NOMO-1 treated with dmso at 0.1 percent for 144 hours (cell line): ENCODE measurements around the gene MICAL2.

Experiments used
- DNase-seq: peaks from one replicate; lab custom pipeline; 2025; ENCODE audit not compliant: unreplicated experiment; lab: John Stamatoyannopoulos, UW

MICAL2 gene

DNA sequence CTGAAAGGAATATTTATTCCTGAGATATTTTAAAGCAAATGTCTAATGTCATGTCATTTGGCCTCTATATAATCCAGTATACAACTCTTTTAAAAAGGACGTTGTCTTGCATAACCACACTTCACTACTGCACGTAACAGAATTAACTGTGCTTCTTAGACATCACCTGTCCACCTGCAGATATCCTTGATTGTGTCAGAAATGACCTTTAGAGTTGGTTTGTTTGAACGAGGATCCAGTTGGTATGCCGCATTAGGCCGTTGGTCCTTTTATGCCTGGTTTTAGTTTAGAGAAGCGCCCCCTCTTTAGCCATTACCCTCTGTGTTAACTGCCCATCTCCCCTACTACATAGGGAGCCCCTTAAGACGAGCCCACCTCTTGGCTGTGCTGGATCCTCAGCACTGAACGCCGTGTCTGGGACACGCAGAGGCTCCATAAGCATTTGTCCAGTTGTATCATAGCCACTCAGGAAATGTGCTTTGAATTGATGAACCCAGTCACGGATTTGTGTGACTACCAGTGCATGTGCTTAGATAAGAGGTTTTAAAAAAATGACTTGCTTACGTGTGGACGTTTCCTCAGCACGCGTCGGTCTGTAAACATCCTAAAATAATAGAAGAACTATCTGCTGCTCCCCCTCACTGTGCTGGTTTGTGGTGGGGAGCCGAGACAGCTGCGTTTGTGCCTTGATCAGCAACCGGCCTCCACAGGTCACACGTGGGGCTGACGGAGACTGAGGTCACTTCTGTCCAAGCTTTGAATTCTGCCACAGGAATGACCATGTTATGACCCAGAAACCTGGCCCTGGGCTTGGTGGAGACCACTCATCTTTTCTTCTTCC is 4.0 kb downstream of the MICAL2 start:
- DNase-seq: no peak

DNA sequence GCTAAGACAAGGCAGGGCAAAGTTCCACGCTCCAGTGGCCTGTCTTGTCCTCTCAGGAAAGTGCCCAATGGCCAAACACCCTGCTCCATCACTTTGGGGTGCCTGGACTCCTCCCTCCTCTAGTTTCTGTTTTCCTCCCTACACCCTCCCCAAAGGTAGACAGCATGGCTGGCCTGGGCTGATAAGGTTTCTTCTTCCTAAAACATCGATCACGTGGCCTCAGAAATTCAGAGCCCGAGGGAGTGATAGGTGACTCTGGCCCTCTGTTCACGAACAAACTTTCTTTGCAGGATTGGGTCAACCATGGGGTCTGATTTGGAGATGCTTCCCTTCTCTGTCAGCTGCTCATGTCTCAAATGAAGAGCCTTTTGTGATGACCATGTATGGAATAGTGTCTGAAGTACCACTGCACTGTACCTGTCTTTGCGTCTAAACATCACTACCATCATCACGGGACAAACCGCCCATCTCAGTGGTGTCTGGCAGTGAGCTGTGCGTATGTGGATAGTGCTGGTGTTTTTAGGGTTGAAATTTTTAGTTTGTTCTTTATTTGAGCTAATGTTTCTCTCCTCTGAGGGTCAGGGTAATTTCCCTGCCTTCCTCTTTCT is 6.1 kb downstream of the MICAL2 start:
- no peak for DNase-seq

DNA sequence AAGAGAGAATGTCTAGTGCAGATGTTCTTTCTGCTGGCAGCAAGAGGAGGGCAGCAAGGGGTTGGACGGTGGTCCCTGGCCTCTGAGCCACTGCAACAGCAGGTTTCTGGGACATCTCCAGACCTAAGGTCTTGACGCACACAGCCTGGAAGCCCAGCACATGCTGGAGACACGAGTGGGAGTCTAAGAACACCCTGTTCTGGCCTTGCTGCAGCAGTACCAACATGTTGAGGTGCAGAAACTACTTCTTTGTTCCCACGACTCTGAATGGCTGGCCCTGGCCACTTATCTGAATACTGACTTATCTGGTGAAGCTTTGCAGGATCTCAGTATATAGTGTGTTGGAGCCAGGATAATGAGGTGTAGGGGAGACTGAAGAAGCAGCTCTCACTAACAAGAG is 6.8 kb downstream of the MICAL2 start:
- no peak for DNase-seq

DNA sequence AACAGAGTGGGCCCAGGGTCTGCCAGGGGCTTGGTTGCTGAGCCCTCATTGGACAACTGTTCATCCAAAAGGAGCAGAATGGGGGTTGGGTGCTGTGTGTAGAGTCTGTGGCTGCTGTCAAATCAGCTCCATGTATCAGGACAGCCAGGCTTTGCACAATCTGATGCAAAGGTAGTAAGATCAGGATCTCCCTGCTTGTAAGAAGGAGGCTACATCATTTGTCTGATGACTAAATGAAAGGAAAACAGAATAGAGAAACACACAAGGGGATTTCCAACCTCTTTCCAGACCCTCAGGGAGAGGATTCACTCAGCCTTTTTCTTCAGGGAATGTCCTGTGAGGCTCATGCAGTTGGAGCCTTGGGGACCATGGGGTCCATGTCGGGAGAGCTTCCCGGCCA is 7.2 kb downstream of the MICAL2 start:
- DNase-seq: no peak

DNA sequence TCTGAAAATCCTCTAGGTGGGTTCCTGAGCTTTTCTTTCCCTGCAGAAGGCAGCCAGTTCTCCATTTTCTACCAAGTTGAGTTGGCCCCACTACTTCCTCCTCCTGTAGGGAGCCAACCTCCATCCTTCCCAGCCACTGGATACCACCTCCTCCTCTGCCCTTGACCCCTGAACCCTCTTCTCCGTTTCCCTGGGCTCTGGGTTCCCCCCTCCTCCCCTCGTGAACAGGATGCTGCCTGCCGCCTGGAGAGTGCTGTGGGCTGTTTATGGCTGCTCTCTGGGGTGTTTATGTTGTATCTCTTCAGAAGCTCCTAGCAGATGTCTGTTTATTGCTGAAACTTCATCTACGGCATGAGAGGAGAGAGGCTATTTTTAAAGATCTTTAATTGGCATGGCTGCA is 8.6 kb downstream of the MICAL2 start:
- DNase-seq: no peak

DNA sequence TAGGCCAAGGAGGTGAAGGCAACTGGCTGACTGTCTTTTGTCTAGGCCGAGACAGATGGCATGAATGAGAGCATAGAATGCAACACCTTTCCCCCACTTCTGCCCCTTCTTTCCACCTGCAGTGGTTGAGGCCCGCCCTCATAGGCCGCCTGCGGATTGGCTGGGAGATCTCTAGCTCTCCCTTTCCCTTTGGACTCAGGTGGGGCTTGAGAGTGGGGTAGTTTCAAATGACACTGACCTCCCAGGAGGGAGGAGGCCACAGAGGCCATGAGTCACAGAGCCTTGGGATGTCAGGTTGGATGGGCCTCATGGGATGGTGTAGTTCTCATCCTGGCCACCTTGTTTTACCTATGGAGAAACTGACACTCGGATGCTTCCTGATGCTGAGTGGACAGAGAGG is 9.1 kb downstream of the MICAL2 start:
- no peak for DNase-seq

DNA sequence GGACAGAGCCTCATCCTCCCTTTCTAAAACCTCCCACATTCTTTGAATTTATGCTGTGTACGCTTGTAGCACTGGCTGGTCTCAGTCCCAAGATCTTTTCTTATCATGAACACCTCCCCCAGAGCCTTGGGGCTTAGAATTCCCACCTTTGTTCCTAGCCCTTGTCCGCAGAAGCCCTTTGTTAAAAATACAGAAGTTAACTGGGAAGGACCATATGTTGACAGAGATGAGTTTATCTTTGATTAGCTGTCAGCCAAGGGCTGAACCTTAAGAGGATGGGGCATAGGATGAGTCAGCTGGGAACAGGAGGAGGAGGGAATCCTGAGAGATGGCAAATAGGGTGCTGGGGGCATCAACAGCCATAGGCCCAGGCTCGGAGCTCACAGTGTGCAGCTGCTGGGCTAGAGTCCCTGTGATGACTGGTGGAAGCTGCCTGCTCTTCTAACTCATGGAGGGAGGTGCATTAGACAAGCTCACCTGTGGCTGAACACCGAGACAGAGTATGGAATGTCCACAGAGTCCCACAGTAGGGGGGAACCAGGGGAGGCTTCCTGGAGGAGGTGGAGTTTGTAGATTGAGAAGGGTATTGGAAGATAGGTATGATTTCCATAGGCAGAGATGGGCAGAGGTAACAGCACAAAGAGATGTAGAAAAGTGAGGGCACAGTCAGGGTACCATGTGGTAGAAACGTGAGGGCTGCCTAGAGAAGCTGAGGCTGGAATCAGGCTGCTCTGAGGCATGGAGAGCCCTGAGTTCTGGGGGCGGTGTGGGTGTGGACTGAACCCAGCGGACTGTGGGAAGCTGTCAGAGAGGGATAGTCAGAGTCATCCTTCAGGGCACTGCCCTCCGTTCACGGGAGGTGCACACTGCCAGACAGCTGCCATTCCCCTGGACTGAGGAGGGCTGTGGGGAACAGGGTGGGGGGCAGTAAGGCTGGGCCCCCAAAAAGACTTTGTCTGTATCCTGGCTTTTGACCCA is 9.9 kb downstream of the MICAL2 start:
- DNase-seq: no peak

DNA sequence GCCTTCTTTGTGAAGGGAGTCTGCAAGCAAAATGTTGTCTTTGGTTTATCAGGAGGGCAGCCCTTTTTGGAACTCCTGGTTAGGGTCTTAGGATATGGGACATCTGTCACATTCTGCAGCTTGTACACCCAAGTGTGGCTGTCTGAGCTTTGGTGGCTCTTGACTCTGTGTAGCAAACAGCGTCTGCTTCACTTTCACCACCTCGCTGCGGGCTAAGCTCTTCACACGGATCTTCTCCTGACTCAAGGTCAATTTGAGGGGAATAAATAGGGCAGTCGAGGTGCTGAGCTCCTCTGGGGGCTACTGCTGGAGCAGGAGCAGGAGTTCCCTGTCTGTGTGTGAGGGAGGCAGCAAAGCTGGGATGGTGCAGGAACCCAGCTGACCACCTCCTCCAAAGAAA is 10.6 kb downstream of the MICAL2 start:
- no peak for DNase-seq

DNA sequence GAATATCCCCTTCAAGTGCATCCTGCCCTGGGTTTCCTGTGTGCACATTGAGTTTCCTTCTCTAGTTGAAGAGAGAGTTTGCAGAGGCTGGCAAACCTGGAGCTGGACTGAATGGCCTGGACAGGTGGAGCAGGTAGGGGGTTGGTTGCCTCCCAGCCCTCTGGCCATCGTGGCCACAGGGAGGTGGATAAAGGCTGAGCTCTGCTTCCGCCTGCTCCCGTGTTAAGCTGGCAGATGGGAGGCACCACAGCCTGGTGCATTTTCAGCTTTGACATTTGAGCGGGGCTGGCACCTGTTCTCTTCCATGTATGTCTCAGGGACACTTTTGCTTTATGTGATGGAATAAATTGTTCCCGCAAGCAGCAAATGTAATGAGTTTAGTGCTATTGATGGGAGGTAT is 11.1 kb downstream of the MICAL2 start:
- DNase-seq: no peak

DNA sequence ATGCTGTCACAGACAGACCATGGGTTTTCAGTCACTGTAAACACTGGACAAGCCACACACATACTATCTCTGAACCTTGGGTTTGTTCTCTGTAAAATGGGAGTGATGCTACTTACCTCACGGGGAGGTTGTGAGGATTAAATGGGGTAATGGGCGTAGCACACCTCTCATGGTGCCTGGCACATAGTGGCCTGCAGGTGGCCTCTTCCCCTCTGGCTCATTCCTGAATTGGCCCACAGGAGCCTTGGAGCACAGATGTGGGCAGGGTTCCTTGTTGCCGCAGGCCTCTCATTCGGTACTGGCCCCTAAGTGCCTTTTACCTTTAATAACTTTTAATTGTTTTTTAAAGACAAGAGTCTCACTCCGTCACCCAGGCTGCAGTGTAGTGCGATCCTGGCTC is 11.7 kb downstream of the MICAL2 start:
- DNase-seq: no peak

DNA sequence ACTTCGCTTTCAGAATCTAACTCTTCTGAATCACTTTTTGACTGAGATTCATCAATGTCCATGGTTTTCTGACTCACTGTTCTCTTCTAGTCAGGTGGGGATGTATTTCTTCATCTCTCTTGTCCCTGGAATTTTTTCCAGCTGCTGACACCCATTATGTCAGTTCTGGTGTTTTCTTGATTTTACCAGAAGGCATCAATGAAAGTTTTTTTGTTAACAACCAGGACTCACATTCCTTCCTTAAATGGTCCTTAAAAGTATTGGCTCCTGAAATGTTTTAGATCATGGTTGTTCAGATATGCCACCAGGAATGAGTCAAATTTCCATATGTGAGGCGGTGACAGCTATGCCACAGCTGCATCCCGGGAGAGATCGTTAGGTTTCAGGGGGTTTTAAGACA is 12.9 kb downstream of the MICAL2 start:
- DNase-seq: no peak

DNA sequence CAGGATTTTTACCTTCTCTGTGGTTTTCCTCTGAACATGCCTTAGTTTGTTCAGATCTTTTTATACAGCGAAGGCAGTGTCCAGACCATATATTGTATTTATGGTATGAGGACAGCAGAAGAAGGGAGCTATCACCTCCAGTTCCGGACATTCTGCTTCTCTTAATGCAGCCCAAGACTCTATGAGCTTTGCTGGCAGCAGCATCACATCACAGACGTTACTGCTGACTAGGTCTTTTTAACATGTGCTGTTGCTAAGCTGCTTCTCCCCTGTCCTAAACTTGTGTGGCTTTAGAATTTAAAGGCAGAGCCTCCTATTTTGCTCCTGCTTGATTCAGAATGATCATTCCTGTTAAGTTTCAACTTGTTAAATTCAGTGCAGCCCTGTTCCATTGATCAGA is 13.4 kb downstream of the MICAL2 start:
- DNase-seq: no peak

DNA sequence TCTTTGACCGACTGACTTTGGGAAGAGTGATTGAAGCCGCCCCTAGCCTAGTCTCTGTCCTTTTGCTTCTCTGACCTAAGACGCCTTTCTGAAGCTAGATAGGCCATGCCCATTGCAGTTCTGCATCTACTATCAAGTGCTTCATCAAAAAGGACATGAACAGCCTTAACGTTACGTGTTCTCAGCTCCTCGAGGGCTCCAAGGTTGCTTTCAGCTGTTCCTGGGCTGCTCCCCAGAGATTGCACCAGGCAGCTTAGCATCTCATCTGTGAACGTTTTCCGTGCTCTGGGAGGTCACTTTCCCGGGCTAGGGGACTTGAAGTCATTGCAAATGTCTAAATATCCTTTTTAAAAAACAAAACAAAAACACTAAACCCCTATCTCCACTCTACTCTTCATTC is 13.9 kb downstream of the MICAL2 start:
- DNase-seq: no peak

DNA sequence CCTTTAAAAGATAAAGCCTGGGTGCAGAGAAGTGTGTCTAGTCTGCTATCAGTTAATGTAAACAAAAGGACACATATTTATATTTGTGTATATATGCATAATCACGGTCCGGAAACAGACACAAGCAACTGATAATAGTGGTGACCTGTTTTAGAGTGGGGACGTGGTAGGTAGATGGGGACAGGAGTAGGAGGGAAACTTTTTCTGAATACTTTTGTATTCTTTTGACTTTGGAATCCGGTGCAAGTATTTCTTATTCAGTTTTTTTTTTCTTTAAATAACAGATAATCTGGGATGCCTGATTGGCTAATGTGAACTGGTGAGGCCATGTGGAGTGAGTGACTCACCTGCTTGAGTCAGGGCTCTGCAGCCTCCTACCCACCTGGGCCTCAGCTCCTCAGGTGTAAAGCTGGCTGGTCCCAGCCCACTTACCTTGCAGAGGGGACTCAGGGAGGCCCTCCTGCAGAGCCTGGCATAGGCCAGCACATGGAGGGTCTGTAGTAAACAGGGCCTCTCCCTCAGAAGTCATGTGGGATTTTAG is 15.3 kb downstream of the MICAL2 start:
- no peak for DNase-seq

DNA sequence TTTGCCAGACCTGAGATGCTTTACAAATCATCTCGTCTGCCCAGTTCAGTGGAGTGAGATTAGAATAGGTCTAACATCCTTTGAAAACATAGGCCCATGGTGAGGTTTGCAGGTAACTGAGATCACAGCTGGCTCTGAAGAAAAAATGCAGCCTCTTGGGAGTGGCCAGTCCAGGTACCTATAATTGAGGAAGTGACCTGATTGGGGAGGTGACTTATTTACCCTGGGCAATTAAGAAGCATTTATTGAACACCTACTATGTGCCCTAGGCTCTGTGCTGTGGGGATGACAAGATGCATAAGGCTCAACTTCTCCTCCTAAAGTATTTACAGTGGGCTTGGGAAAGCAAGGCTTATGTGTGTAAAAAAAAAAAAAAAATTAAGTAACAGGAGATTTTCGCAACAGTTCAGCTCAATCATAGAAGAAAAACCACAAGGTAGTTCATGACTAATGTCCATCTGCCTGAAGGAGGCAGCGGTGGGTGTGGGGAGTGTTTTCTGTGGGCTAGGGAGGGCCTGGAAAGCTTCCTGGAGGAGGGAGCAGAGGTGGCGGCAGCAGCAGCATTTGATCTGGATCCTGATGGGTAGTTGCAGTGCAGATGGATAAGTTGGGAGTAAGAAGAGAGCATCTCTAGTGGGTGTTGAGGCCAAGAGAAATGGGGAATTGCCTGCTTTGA is 16.1 kb downstream of the MICAL2 start:
- peak; percentile 77 for DNase-seq

DNA sequence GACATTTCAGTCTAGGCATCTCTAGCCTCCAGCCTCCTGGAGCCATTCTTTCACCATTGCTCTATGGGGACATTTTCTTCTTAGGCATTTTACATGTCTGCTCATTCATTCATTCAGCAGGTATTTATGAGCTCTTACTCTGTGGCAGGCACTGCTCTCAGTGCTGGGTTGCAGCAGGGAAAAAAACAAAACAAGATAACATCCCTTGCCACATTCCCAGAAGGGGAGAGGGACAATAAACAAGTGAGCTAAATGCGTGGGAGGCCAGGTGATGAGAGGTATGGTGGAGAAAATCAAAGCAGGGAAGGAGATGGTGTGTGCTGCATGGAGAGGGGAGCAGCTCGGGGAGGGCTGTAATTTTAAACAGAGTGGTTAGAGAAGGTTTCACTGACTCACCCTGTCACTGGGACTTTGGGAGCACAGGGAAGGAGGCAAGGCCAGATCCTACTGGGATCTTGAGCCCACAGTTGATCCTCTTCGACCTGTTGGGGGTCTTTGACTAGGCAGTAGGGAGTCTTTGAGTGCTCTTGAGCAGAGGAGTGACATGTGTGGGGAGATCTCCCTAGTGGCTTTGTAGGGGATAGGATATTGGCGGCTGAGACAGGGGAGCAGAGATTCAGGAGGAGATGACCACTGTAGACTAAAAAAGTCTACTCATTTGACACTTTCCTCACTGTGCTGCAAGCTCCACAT is 17.0 kb downstream of the MICAL2 start:
- no peak for DNase-seq

DNA sequence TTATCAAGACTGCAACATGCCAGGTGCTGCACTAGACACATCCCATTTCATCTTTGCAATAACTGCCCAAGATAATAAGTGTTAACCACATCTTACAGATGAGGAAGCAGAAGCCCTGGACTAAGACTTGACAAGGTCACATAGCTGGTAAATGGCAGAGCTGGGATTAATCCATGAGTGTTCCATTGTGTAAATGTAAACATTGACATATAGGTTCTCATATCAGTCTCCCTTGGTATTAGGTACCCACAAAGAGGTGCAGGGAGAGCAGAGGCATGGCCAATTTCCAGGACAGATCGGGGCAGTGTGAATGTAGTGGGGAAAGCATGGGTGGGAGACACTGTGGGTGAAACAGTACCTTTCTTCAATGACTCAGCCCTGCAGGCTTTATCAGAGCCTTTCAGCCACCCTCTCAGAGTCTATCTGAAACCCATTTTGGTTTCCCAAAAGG is 17.9 kb downstream of the MICAL2 start:
- peak; percentile 30 for DNase-seq

DNA sequence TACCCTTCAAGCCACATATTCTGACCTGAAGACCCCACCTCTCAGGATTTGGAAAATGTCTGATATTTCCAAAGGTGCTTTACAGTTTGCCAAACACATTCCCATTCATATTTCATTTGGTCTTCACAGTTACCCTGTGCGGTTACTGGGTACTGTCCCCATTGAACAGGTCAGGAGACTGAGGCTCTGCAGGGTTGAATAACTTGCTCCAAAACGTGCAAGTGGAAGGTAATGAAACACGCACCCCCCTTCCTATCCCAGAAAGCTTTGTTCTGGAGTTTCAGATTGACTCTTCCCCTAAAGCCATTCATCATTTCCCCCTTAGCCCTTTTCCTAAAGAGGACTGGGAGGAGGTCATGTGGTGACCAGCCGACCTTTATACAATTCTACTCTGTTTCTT is 18.8 kb downstream of the MICAL2 start:
- DNase-seq: no peak

DNA sequence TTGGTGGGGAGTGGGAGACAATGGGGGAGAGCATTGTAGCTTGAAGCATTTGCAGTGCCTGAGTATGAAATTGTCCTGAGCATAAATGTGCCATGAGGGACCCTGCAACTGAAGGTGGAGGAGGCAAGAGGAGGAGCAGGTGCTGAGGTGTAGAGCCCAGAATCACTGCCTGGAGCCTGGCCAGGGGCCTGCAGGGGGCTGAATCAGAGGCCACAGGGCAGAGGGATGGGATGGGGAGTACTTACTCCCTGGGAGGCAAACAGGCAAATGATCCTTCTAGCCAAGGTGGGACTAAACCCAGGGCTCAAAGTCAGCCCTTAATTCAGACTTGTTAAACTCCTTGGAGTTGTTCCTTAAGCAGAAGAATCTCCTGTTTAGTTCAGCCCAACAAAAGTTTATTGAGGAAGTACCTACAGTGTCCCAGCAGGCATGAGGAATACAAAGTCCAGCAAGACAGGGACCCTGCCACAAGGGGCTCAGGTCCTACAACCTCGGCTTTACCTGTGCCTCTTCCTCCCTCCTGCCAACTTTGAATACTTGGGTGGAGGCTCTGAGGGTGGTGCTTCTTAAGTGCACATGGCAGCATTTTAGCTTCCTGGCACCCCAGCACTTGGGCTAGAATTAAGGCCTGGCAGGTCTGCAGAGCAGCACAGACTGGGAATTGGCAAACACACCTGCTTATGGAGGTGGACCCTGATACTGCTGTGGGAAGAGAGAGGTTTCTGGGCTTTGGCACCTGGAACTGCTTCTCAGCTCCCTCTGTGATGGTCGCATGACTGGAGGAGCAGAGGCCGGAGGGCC is 20.0 kb downstream of the MICAL2 start:
- DNase-seq: no peak
